Stimulated activated CD8-positive, alpha-beta memory T cell treated with anti-CD3 and anti-CD28 coated beads, Interleukin-7, amount 100 ng/mL, for 24 hours (primary cell): Measurements from ENCODE around the gene MTA1.

Experiments used
- DNase-seq: peaks from one replicate; pipeline ENCODE4 v3.0.0-alpha.2; 2020; ENCODE audit warnings: low read depth

The MTA1 gene

GRCh38 chr14:105410642-105411016 lies 9.0 kb upstream of the MTA1 start:
- no peak for DNase-seq

GRCh38 chr14:105411017-105411941 lies 8.3 kb upstream of the MTA1 start:
- no peak for DNase-seq

GRCh38 chr14:105411985-105412770 lies 7.4 kb upstream of the MTA1 start:
- no peak for DNase-seq

DNA sequence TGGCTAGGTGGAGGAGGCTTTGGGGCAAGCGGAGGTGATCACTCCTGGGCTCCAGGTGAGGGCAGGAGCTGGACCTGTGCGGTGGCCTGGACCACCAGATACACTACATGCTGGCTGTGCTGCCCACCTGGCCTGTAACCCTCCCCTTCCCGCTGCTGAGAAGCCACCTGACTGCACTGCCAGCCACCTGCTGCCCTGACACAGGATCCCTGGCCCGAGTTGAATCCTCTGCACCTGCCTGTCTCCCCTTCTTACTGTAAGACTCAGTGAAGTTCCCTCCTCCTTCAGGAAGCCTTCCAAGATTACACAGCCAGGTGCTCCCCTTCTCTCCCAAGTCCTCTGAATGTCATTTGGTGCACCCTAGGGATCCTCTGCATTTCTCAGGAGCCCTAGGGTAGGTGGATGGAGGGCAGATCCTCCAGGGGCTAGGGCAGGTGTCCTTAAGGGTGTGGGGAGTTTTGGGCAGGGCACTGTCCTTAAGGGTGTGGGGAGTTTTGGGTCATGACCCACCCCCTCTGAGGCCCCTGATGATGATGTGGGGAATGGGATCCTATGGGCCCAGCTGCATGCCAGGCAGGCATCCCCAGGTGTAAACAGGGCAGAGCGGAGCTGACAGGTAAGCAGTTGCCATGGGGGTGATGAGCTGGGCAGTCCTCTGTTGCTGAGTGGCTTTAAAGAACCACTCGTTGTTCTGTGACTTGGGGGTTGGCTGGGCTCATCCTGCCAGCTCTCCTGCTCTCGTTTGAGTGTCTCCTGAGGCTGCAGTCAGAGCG lies 6.7 kb upstream of the MTA1 start:
- DNase-seq, result no peak

DNA sequence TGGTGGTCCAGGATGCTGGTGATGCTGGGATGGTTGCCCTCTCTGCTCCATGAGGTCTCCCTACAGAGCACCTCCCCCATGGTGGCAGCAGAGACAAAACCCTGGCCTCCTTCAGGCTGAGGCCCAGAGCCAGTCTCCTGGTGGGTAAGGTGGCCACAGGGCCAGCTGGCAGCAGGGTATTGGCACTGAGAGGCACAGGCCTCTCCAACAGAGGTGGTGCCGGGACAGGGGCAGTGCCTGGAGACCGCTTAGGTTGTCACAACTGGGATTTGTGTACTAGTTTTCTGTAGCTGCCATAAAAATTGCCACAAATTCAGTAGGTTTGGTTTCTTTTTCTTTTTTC lies 6.1 kb upstream of the MTA1 start:
- no peak for DNase-seq

- DNase-seq, result peak; percentile 46
Measured at GRCh38 chr14:105414456-105415371, 4.9 kb upstream of the MTA1 start.

DNA sequence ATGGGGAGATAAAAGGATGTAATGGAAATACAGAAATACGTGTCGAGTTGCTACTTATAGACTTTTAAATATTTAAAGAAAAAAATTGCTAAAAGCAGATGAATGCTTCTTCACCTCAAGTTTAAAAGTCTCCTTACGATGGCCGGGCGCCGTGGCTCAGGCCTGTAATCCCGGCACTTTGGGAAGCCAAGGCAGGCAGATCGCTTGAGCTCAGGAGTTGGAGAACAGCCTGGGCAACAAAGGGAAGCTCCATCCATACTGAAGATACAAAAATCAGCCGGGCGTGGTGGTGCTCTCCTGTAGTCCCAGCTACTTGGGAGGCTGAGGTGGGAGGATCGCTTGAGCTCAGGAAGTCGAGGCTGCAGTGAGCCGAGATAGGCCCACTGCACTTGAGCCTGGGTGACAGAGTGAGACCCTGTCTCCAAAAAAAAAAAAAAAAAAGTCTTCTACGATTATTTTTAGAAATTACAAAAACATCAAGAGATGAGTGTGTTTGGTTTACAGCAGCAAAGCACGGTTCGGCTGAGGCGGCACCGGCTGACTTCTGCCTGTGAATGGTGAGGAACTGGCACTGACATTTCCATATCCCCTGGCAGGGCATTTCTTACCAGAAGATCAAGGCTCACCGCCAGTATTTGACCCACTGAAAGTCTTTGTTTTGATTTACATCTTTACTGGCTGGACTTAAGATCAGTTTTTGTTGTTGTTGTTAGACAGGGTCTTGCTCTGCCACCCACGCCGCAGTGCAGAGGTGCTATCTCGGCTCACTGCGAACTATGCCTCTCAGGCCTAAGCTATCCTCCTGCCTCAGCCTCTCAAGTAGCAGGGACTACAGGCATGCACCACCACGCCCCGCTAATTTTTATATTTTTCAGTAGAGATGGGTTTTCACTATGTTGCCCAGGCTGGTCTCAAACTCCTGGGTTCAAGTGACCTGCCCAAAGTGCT lies 3.9 kb upstream of the MTA1 start:
- no peak for DNase-seq

DNA sequence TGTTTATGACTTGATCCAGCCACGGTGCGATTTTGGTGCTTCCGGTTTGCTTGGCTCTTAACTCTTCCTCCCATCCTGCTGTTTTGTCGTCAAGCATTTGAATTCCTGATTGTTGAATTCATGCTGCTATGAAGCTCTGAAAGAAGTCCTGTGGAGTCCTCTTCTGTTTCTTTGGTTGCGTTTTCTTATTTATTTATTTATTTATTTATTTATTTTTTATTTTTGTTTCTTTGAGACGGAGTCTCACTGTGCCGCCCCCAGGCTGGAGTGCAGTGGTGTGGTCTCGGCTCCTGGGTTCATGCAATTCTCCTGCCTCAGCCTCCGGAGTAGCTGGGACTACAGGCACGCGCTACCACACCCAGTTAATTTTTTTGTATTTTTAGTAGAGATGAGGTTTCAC lies 3.0 kb upstream of the MTA1 start:
- no peak for DNase-seq

GRCh38 chr14:105417690-105418121 lies 1.9 kb upstream of the MTA1 start:
- no peak for DNase-seq

DNA sequence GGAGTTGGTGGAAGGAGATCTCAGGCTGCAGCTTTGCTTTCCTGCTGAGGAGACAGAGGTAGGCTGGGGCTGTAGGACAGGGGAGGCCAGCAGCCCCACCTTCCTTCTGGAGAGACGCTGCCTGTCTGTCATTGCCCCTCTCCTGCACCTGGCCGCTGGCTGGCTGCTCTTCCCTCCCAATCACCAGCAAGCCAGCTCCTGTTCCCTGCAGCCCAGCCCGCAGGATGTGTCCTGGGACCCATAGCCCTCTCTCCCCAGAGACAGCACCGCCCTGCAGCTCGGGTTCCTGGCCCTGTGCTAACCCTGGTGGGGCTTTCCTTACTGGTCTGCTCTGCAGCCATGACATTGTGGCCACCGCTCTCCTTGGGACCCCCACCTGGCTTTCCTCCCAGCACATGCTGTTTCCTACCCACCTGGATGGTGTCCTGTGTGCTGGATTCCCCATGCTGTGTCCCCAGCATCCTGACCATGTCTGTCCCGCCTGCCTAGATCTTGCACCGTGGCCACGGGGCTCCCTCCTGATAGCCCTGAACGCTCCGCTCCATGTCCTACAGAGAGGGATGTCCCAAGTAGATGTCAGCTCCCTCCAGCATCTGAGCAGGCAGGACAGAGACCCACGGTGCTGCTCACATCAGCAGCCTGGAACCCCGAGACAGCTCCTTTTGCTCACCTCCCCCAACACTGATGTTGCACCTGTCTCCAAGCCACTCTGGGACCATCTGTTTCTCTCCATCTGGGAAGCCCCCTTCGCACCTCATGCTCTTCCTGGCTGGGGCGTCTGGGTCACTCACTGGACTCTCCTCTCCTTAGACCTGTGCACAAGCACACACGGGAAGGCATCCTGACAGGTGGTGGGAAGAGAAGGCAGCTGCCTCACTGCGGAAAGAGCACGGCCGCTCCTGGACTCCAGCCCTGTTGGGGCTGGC lies 1.1 kb upstream of the MTA1 start:
- no peak for DNase-seq

DNA sequence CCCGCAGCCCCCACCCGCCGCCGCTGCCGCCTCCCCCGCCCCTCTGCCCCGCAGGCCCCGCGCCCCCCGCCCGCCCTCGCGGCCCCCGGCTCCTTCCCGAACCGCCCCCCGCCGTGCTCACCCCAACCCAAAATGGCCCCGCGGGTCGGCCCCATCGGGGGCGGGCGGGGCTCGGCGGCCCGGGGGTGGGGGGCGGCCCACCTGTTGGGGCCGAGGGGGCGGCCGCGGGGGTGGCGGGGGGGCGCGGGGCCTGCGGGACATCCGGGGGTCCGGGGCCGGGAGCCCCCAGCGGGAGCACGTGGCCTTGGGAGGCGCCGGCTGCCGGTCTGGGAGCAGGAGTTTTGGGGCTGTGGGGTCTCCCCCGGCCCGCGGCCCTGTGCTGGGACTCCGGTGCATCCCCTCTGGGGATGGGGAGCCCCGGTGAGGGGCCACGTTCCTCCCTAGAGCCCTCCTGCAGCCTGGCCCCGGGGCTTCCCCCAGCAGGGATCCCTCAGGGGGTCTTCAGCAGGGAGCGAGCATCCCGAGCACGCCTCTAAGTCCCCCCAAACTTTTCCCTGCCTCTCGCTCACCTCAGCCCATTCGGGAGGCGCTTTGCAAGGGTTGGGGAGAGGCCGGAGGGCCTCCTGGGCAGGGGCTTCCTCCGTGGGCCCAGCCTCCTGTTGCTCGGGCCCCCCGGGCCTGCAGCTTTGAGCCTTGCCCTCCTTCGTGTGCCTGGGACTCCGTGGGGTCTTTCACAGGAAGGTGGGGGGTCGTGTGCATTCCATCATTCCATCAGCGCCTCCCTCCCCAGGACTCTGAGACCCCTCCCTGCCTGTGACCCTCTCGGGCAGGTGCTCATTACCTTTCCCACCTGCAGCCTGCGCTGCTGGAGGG lies 710 bp downstream of the MTA1 start:
- no peak for DNase-seq

DNA sequence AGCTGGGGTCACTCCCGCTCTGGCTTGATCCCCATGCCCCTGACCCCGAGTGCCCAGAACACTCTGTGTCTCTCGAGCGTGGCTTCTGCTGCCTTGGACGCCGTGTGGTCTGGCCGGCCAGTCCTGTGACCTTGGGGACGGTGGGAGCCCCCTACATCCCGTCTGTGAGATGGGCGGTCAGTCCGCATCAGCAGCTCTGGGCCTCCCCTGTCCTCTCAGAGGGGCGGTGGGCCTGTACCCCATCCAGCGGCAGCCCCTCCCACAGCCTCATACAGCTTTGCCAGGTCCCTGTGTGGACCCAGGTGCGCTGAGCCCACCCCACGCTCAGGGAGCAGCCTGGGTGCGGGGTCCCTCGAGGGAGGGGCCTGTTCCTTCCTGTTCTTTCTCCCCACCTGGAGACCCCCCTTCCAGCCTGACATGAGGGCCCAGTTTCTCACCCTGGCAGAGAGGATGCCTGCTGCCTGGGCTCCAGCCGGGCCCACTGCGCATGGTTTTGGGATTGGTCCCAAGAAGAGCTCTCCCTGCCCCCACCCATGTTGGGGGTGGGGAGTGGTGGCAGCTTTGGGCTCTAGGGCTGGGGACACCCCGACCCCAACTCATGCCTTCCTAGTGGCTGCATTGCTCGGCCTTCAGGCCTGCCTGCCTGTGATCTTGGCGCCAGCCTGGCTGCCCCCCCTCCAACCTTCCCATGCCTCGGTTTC lies 1.5 kb downstream of the MTA1 start:
- no peak for DNase-seq

GRCh38 chr14:105421723-105422615 lies 2.3 kb downstream of the MTA1 start:
- DNase-seq, result no peak

- no peak for DNase-seq
Measured at GRCh38 chr14:105422695-105423487, 3.3 kb downstream of the MTA1 start.

- DNase-seq, result no peak
Measured at GRCh38 chr14:105423488-105424195, 4.0 kb downstream of the MTA1 start.
